ENCODE results near the gene KLHL29.

Gene KLHL29

GRCh38 chr2:23649819-23650218 lies 264.8 kb downstream of the KLHL29 start:
- Histone ChIP-seq H3K9ac (ENCODE audit: low read depth, low read length) (no peak overlapping the region), H3K9me3 (ENCODE audit: control insufficient read depth, insufficient read depth, low read length) (no peaks in the 10 kb centered on the region), H3K4me1 (ENCODE audit: insufficient read depth, low read length) (no peaks in the 10 kb centered on the region), H3K36me3 (ENCODE audit: insufficient read depth, low read length) (no peaks in the 10 kb centered on the region)

GRCh38 chr2:23651187-23652080 lies 266.5 kb downstream of the KLHL29 start:
- Histone ChIP-seq H3K36me3 (ENCODE audit: insufficient read depth, low read length) (no peaks in the 10 kb centered on the region), H3K4me1 (ENCODE audit: insufficient read depth, low read length) (no peaks in the 10 kb centered on the region), H3K9ac (ENCODE audit: low read depth, low read length) (no peak overlapping the region), H3K9me3 (ENCODE audit: control insufficient read depth, insufficient read depth, low read length) (no peaks in the 10 kb centered on the region)

- Histone ChIP-seq H3K36me3 (ENCODE audit: insufficient read depth, low read length) (no peaks in the 10 kb centered on the region), H3K4me1 (ENCODE audit: insufficient read depth, low read length) (no peaks in the 10 kb centered on the region), H3K9me3 (ENCODE audit: control insufficient read depth, insufficient read depth, low read length) (no peaks in the 10 kb centered on the region), H3K9ac (ENCODE audit: low read depth, low read length) (no peak overlapping the region)
These were observed 268.3 kb downstream of the KLHL29 start for GRCh38 chr2:23653326-23653725.

GRCh38 chr2:23654756-23655155 lies 269.8 kb downstream of the KLHL29 start:
- Histone ChIP-seq H3K4me1 (ENCODE audit: insufficient read depth, low read length) (no peaks in the 10 kb centered on the region), H3K9ac (ENCODE audit: low read depth, low read length) (no peak overlapping the region), H3K9me3 (ENCODE audit: control insufficient read depth, insufficient read depth, low read length) (no peaks in the 10 kb centered on the region), H3K36me3 (ENCODE audit: insufficient read depth, low read length) (no peaks in the 10 kb centered on the region)

DNA sequence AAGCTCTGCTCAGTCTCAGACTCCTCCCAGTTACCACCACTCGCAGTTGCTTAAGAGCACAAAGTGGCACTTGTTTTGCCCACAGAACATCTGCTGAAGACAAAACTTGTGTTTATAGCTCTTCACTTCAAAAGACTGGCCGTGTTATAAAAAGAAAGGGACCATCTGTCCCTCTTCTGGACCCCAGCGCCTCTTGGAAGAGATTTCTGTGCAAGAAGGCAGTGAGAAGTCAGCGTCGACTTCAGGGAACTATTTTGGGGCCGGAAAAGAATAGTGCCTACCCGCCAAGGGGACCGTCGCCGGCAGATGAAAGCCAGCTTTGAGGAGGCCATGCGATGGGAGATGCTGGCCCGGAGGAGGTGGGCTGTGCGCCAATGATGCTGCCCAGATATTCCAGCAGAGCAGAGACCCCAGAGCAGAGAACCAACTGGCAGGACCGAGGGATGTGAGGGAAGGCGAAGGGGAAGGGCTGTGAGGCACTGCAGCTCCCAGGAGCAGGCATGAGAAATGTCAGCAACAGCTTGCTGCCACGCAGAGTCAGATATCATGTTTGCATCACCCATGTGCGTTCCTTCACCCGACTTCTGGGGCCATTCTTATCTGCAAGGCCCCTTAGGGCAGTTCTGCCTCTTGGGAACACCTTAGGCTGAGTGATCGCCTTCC lies 271.1 kb downstream of the KLHL29 start:
- Histone ChIP-seq H3K9me3 (ENCODE audit: control insufficient read depth, insufficient read depth, low read length) (no peaks in the 10 kb centered on the region), H3K9ac (ENCODE audit: low read depth, low read length) (no peak overlapping the region), H3K4me1 (ENCODE audit: insufficient read depth, low read length) (no peaks in the 10 kb centered on the region), H3K36me3 (ENCODE audit: insufficient read depth, low read length) (no peaks in the 10 kb centered on the region)

- Histone ChIP-seq H3K9ac (ENCODE audit: low read depth, low read length) (no peak overlapping the region), H3K9me3 (ENCODE audit: control insufficient read depth, insufficient read depth, low read length) (no peaks in the 10 kb centered on the region), H3K4me1 (ENCODE audit: insufficient read depth, low read length) (no peaks in the 10 kb centered on the region), H3K36me3 (ENCODE audit: insufficient read depth, low read length) (no peaks in the 10 kb centered on the region)
These were observed 271.6 kb downstream of the KLHL29 start for GRCh38 chr2:23656597-23656973.

GRCh38 chr2:23657371-23657770 lies 272.4 kb downstream of the KLHL29 start:
- H3K36me3 ChIP-seq (ENCODE audit: insufficient read depth, low read length) = no peaks in the 10 kb centered on the region

DNA sequence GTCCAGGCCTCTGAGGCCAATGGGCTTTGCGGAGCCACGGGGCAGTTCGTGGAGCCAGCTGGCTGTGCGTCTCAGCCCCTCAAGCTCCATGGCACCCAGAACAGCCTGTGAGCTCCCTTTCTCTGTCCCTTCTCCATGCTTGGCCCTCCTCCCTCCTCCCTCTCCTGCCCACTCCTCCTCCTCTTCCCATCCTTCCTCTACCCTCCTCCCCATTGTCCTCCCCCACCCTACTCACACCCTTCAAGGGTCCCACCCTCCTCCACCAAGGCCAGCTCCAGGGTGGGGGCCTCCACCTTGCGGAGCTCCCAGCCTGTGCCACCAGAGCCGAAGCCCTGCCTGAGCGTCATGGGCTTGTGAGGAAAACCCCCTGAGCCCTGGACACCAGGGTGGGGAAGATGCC lies 273.0 kb downstream of the KLHL29 start:
- Histone ChIP-seq H3K36me3 (ENCODE audit: insufficient read depth, low read length) (no peaks in the 10 kb centered on the region), H3K4me1 (ENCODE audit: insufficient read depth, low read length) (0 out of 2 replicates have a peak, but pooled peaks cover 2% of the 10 kb centered on the region), H3K9me3 (ENCODE audit: control insufficient read depth, insufficient read depth, low read length) (no peaks in the 10 kb centered on the region), H3K9ac (ENCODE audit: low read depth, low read length) (no peak overlapping the region)

More at GRCh38 chr2:23657371-23657770, 272.4 kb downstream of the KLHL29 start:
- Histone ChIP-seq H3K4me1 (ENCODE audit: insufficient read depth, low read length) (no peaks in the 10 kb centered on the region), H3K9ac (ENCODE audit: low read depth, low read length) (no peak overlapping the region), H3K9me3 (ENCODE audit: control insufficient read depth, insufficient read depth, low read length) (no peaks in the 10 kb centered on the region)

DNA sequence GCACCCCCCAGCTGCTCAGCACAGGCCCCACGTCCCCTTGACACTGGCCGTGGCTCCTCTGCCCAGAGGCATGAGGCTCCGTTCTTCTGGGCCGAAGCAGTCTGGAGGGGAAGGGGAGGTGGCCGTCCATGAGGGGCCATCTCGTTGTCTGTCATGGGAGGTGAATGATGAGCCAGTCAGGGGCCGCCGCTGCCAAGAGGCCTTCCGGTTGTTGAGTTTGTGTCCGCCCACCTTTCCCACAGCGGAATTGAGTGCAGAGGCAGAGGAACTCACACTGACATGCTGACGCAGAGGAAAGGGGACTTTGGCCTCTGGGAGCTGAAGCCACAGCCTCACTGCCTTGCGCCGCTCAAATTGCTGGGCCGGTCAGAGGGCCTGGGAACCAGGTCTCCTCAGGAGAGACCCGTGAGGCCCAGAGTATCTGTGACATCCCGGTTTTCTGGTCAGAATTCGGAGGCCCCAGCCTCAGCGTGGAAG lies 273.5 kb downstream of the KLHL29 start:
- Histone ChIP-seq H3K36me3 (ENCODE audit: insufficient read depth, low read length) (no peaks in the 10 kb centered on the region), H3K9ac (ENCODE audit: low read depth, low read length) (no peak overlapping the region), H3K9me3 (ENCODE audit: control insufficient read depth, insufficient read depth, low read length) (no peaks in the 10 kb centered on the region), H3K4me1 (ENCODE audit: insufficient read depth, low read length) (peaks cover 3% of the 10 kb centered on the region; the same call in 1 of the 2 replicates)

DNA sequence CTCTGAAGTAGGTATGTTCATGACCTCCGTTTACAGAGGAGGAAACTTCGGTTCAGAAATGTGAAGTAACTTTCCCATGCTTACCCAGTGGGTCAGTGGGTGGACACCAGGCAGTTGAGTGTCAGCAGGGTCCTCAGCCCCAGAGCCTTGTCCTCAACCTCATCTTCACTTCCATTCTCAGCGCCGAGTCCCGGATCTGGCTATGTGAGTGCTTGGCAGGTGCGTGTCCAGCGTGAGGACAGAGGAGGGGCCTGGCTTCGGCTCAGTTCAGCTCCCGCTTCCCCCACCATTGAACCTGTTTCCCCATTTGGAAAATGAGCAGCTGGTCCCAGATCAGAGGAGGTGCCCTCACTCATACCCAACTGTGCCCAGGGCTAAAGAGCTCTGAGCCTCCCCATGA lies 274.3 kb downstream of the KLHL29 start:
- H3K36me3 ChIP-seq (ENCODE audit: insufficient read depth, low read length) = no peaks in the 10 kb centered on the region
- H3K4me1 ChIP-seq (ENCODE audit: insufficient read depth, low read length) = peaks cover 3% of the 10 kb centered on the region; the same call in 1 of the 2 replicates
- H3K9ac ChIP-seq (ENCODE audit: low read depth, low read length) = no peak overlapping the region
- no peaks in the 10 kb centered on the region for H3K9me3 ChIP-seq (ENCODE audit: control insufficient read depth, insufficient read depth, low read length)

DNA sequence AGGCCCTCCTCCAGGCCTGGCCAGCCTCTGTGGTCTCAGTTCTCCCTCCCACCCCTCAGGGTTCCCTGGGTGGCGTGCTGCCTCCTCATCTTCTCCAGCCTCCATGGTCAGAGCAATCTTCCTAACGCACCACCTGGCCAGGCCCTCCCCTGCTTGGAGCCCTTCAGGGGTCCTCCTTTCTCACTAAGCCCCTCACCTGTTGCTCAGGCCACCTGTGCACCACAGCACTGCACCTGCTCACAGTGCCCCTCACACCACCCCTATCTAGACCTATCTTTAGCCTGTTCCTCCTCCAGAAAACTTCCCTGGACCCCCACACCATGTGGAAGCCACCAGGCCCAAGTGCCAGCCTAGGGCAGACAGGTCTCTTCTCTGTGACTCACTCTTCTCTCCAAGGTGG lies 274.8 kb downstream of the KLHL29 start:
- Histone ChIP-seq H3K4me1 (ENCODE audit: insufficient read depth, low read length) (peaks cover 3% of the 10 kb centered on the region; the same call in 1 of the 2 replicates), H3K36me3 (ENCODE audit: insufficient read depth, low read length) (no peaks in the 10 kb centered on the region), H3K9me3 (ENCODE audit: control insufficient read depth, insufficient read depth, low read length) (no peaks in the 10 kb centered on the region), H3K9ac (ENCODE audit: low read depth, low read length) (no peak overlapping the region)

DNA sequence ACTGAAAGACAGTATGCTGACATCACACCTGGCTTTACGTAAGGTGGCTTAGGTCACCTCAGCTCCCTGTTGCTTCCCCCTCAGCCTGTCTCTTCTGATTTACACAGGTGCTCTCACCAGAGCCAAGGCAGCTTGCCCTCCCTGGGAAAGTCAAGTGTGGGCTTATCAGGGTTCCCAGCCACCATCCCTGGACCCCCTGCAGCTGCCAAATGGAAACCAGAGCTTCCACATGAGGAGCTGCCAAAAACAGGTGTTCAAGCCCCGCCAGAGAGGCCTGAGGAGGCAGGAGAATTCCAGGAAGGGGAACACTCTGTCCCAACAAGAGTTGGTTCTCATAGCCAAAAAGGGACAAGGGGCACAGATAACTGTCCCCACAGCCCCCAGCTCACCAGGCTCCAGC lies 275.3 kb downstream of the KLHL29 start:
- no peaks in the 10 kb centered on the region for H3K36me3 ChIP-seq (ENCODE audit: insufficient read depth, low read length)
- H3K9ac ChIP-seq (ENCODE audit: low read depth, low read length) = no peak overlapping the region
- H3K9me3 ChIP-seq (ENCODE audit: control insufficient read depth, insufficient read depth, low read length) = no peaks in the 10 kb centered on the region
- H3K4me1 ChIP-seq (ENCODE audit: insufficient read depth, low read length) = peaks cover 3% of the 10 kb centered on the region; the same call in 1 of the 2 replicates

GRCh38 chr2:23661276-23662050 lies 276.5 kb downstream of the KLHL29 start:
- H3K9me3 ChIP-seq (ENCODE audit: control insufficient read depth, insufficient read depth, low read length) = no peaks in the 10 kb centered on the region
- H3K36me3 ChIP-seq (ENCODE audit: insufficient read depth, low read length) = no peaks in the 10 kb centered on the region
- peaks cover 3% of the 10 kb centered on the region; the same call in 1 of the 2 replicates for H3K4me1 ChIP-seq (ENCODE audit: insufficient read depth, low read length)
- H3K9ac ChIP-seq (ENCODE audit: low read depth, low read length) = no peak overlapping the region

DNA sequence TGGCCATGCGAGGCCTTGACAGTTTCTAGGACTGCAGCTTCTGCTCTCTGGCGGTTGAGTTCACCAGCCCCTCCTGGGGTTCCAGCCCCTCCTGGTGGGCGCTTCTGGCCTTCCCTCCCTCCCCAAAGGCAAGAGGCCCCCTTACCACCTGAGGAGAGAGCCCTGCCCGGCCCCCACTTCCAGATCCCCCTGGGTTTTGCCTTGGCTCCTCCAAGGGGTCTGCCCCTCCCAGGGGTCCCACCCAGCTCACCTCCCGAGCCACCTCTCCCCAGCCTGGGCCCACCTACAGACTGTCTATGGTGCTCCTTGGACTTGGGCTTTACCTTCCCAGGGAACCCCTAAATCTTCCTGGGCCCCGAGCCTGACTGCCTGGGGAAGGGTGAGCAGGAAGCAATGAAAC lies 277.5 kb downstream of the KLHL29 start:
- Histone ChIP-seq H3K9me3 (ENCODE audit: control insufficient read depth, insufficient read depth, low read length) (no peaks in the 10 kb centered on the region), H3K36me3 (ENCODE audit: insufficient read depth, low read length) (no peaks in the 10 kb centered on the region), H3K9ac (ENCODE audit: low read depth, low read length) (no peak overlapping the region), H3K4me1 (ENCODE audit: insufficient read depth, low read length) (peaks cover 3% of the 10 kb centered on the region; the same call in 1 of the 2 replicates)

All from ES-I3 (cell line).